Effector memory CD8-positive, alpha-beta T cell (primary cell): ENCODE data around the gene CALML5.

Experiments
- ATAC-seq: fragments of 150-1000 bp; cut with Tn5 transposase; replicated peaks from 2 replicates; pipeline ENCODE4 v1.10.0; 2021; ENCODE audit warnings: mild to moderate bottlenecking, moderate library complexity
- DNase-seq, 3 experiments: peaks; one replicate each; pipeline ENCODE4 v3.0.0; 2021
- H3K27ac Mint-ChIP-seq, 2 donors: one replicate each; pipeline ENCODE4 v1.8.0; 2022; ENCODE audit warnings: mild to moderate bottlenecking in 2 of 2, mixed read lengths in 2 of 2, moderate library complexity in 2 of 2
- H3K27me3 Mint-ChIP-seq, 2 donors: one replicate each; pipeline ENCODE4 v1.8.0; 2022; ENCODE audit warnings: mixed read lengths in 2 of 2
- H3K36me3 Mint-ChIP-seq: one replicate; pipeline ENCODE4 v1.8.0; 2022; ENCODE audit warnings: mild to moderate bottlenecking, moderate library complexity, mixed read lengths; ENCODE audit not compliant: insufficient read depth
- H3K4me1 Mint-ChIP-seq, 2 donors: one replicate each; pipeline ENCODE4 v1.8.0; 2022; ENCODE audit warnings: low read depth in 2 of 2, mixed read lengths in 2 of 2
- H3K4me3 Mint-ChIP-seq, 2 donors: one replicate each; pipeline ENCODE4 v1.8.0; 2022; ENCODE audit warnings: mild to moderate bottlenecking in 2 of 2, mixed read lengths in 2 of 2, moderate library complexity in 2 of 2
- H3K9me3 Mint-ChIP-seq, 2 donors: one replicate each; pipeline ENCODE4 v1.8.0; 2022; ENCODE audit warnings: mixed read lengths in 2 of 2

The CALML5 gene

DNA sequence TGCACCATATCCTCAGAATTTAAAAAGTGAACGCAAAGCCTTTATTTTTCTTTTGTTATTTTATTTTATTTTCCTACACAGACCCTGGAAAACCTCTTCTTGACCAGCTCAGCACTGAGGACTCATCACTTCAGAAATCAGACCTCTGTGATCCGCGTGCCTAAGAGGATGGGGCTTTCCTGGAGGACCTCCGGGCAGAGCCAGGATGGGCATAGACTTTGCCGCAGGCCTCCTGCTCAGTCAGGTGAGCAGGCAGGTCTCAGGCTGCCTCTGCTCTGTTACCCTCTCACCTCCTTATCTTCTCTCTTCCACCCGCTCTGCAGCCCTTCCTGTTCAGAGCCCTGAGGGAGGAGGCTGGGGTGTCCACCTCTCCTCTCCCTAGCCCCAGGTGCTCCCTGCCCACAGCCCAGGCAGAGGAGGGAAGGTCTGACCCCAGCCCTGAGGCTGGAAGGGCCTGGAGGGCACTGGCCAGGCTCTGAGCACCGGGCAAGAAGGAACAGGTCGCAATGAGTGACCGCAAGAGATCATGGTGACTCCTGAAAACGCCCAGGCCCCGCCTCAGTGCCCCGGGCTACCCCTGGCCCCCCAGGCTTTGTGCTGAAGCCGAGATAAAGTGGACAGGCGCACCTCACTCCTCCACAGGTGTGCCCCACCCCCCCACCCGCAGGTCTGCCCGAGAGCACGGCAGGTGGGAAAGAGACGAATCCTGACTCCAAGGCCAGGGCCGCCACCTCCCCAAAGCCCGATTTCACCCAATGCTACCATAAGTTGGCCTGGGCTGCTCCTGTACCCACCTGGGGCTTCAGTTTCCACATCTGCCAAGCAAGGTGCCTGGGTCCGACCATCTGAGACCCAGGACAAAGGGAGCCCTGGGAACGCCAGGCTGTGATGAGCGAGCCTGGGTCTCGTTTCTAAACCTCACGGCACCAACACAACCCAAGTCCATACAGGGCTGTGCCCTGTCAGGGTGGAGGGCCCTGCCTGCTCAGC, 2.8 kb downstream of the CALML5 start:
- H3K36me3 Mint-ChIP-seq: no peaks in the 10 kb centered on the region
- H3K27ac Mint-ChIP-seq: no peak overlapping the region
- no peak overlapping the region for H3K4me3 Mint-ChIP-seq
- H3K27me3 Mint-ChIP-seq: peaks cover 5 to 17% of the 10 kb centered on the region in 2 donors
- DNase-seq: no peak
- no peak for ATAC-seq
- H3K9me3 Mint-ChIP-seq: no peaks in the 10 kb centered on the region
- no peaks in the 10 kb centered on the region for H3K4me1 Mint-ChIP-seq

DNA sequence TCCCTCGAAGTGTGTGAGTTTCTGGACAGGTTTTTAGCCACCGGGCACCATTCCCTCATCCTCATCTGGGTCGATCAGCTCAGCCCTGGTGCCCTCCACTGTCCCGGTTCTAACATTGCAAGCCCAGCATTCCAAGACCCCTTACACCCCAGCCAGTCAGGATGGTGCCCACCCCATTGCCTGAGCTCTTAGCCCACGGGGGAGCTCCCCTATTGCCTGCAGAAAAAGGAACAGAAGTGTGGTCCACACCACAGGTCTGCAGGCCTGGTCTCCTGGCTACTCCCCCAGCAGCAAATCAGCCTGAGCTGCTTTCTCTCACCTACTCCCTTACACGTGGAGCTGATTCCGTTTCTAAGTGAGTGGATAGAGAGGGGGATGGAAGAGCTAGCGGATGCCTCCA, 4.8 kb downstream of the CALML5 start:
- DNase-seq: no peak

DNA sequence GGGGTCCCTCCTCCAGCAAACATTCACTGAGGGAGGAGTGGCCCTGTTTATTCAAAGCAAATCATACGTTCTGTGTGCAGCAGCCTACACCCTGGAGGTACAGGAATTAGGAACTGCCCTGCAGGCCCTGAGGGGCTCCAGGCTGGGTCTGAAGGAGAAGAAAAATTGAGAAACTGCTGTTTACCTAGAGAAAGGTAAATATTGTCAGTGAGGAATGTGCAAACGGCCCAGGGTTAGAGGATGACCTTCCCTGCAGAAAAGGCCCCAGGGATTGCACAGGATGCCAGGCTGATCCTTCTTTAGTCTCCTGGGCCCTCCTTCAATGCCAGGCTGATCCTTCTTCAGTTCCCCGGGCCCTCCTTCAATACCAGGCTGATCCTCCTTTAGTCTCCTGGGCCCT, 5.7 kb downstream of the CALML5 start:
- Mint-ChIP-seq H3K27me3 (peaks cover 0 to 11% of the 10 kb centered on the region in 2 donors), H3K9me3 (no peaks in the 10 kb centered on the region), H3K27ac (no peak overlapping the region), H3K4me1 (no peaks in the 10 kb centered on the region), H3K4me3 (no peak overlapping the region), H3K36me3 (no peaks in the 10 kb centered on the region)
- no peak for ATAC-seq
- DNase-seq: no peak

More for the DNA sequence above, 4.8 kb downstream of the CALML5 start:
- no peak overlapping the region for H3K4me3 Mint-ChIP-seq
- H3K4me1 Mint-ChIP-seq: no peaks in the 10 kb centered on the region
- peaks cover 0 to 9% of the 10 kb centered on the region in 2 donors for H3K27me3 Mint-ChIP-seq
- ATAC-seq: no peak
- no peaks in the 10 kb centered on the region for H3K36me3 Mint-ChIP-seq
- no peaks in the 10 kb centered on the region for H3K9me3 Mint-ChIP-seq
- H3K27ac Mint-ChIP-seq: no peak overlapping the region

DNA sequence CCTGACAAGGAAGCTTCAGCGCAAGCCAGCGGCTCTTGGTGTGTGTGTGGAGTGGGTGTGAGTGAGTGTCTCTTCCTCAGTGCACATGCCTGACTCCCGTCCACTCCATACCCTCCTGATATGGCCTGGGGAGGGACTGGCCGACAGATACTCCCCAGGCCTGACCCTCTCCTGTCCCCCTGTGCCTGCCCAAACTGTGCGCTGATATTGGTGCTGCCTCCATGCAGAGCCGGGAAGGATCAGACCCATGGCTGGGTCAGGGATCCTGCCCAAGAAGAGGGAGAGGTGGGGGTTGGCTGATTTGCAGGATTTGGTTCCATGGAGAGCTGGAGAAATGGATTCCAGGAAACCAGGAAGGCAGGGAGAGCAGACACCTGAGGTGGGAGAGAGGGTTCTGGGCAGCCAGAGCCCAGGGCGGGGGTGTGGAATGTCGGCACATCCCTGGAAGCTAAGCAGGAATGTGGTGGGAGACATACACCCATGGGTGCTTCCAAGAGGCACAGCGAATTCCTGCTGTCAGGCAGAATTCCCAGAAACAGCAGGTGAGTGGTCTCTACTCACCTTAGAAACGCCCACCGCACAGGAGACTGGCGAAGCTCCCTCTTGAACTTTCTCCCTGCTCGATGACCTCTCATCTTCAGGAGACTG, 6.3 kb downstream of the CALML5 start:
- ATAC-seq (no peak), DNase-seq (no peak)
- Mint-ChIP-seq H3K27me3 (peaks cover 0 to 16% of the 10 kb centered on the region in 2 donors), H3K4me3 (no peak overlapping the region), H3K9me3 (no peaks in the 10 kb centered on the region), H3K36me3 (no peaks in the 10 kb centered on the region), H3K4me1 (no peaks in the 10 kb centered on the region), H3K27ac (no peak overlapping the region)

DNA sequence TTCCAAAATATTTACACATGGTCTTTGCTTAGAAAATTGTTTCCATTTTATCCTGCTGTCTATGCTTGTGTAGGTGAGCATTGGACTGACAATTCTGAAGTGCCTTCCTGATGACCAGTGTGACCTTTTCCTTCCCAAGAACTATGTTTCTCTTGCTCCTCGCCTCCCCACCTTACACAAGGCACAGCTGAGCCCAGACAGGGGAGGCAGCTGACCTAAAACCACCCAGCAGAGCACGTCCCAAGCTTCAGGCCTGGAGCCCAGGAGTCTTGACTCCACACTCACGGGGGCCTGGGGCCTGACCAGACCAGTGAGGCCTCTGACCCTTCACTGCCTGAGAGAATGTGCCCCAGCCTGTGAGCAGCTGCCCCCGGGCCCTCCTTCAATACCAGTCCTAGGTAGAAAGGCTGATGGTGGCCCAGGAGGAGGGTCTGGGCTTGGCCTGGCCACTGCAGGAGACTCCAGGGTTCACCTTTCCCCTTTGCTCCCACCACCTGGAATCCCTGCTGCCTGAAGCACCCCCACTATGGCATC, 7.0 kb downstream of the CALML5 start:
- no peak overlapping the region for H3K27ac Mint-ChIP-seq
- no peak for DNase-seq
- H3K4me1 Mint-ChIP-seq: no peaks in the 10 kb centered on the region
- H3K4me3 Mint-ChIP-seq: no peak overlapping the region
- peaks cover 4 to 22% of the 10 kb centered on the region in 2 donors for H3K27me3 Mint-ChIP-seq
- H3K9me3 Mint-ChIP-seq: no peaks in the 10 kb centered on the region
- ATAC-seq: no peak
- H3K36me3 Mint-ChIP-seq: no peaks in the 10 kb centered on the region

DNA sequence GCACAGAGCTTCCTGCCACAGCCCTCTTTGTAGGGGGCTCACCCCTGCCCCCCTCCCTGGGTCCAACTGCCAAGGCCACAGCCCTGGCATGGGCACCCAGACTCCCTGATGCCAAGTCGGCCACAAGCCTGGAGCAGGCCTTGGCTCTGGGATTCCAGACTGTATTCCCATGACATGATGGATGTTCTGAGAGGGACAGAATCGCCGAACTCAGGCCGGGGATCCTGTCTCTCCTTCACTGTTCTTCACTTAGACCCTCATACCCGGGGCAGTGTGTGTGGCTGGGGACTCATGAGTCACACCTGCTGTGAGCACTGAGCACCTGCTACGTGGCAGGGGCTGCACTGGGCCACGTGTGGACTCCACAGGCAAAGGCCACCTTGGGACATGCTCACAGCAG, 7.9 kb downstream of the CALML5 start:
- Mint-ChIP-seq H3K36me3 (no peaks in the 10 kb centered on the region), H3K27me3 (peaks cover 11 to 32% of the 10 kb centered on the region in 2 donors), H3K4me1 (no peaks in the 10 kb centered on the region), H3K27ac (no peak overlapping the region), H3K9me3 (no peaks in the 10 kb centered on the region), H3K4me3 (no peak overlapping the region)
- DNase-seq (no peak), ATAC-seq (no peak)

DNA sequence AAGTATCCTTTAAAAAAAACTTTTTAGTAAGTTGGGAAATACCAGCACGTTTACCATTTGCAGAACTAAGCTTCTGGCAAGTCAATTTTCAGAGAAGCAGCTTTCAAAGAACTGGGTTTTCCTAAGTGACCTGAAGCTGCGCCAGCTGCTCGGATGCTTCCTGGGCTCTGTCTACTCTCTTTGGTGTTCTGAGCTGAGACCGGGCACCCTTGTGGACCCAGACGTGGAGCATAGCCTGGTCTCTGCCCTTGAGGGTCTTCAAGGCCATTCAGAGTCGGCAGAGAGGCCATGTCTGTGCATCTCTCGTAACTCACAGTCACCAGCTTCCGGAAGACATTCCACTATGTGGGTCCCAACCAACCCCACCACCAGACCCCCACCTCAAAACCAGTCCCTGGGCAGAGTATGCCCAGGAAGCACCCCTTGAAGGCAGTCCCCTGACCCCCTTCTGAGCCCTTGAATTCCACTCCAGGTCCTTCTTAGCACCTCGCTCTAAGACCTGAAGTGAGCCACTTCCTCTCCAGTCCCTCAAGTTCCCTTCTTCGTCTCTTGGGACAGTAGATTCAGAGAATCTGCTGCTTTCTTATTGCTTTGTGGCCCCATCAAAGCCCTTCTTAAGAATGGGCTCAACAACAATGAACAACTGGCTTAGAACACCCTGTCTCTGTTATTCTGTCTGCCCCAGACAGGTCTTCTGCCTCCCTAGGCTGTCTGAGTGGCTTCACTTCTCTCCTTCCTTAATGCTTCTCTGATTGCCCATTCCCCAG, 8.5 kb downstream of the CALML5 start:
- Mint-ChIP-seq H3K4me1 (no peaks in the 10 kb centered on the region), H3K4me3 (no peak overlapping the region), H3K9me3 (no peaks in the 10 kb centered on the region), H3K27me3 (peaks cover 11 to 38% of the 10 kb centered on the region in 2 donors), H3K27ac (no peak overlapping the region), H3K36me3 (no peaks in the 10 kb centered on the region)
- DNase-seq (no peak), ATAC-seq (no peak)

DNA sequence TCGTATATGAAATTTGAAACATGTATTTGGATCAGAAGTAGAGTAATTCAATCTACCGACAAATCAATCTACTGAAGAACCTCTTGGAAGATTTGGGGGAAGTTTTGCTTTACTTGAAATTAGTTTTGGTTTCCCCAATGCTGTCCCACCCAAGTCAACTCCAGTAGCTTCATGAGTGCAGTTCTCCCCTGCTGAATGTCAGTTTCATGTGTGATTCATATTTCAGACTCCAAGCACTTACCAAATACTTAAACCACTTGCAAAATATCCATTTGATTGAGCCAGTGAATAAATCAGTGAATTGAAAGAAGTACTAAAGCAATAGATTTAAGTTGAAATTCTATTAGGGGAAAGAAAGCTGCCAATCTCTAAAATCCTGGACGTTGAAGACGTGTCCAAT, 9.3 kb downstream of the CALML5 start:
- Mint-ChIP-seq H3K9me3 (no peaks in the 10 kb centered on the region), H3K4me1 (no peaks in the 10 kb centered on the region), H3K36me3 (no peaks in the 10 kb centered on the region), H3K4me3 (no peak overlapping the region), H3K27ac (no peak overlapping the region), H3K27me3 (peaks cover 11 to 46% of the 10 kb centered on the region in 2 donors)
- ATAC-seq: no peak
- no peak for DNase-seq

DNA sequence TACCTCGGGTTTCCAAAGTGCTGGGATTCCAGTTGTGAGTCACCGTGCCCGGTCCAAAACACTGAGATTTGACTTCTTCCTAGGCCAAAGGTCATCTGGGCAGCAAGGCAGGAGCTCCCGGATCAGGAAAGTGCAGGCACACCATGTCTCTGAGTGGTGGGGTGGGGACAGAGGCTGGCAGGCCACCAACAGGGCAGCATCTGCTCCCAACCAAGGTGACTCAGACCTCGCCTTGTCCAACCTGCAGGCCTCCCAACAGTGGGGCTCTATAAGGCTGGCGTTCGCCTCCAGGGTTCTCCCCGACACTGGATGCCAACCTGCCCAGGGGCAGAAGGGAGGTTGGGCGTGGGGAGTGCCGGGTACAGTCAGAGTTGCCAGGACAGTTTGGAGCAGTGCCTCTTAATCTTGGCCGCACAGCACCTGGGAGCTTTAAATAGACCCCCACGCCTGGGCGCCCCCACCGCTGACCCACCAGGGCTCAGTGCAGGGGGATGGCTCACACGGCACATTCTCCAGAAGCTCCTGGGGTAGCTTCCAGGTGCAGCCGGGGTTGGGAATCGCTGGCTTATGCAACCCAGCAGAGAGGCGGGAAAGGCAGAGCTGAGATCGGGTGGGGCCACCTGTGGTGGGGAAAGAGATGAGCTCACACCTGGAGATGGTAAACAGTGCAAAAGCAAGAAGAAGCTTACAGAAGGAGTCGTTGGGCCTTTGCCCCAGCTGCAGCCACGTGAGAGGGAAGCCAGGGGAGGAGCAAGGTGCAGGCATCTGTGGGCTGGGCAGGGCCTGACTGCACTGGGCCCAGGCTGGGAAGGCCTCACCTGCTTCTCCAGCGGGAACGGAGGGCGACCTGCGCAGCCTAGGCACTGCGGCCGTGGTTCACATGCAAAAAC, 10.9 kb downstream of the CALML5 start:
- H3K27me3 Mint-ChIP-seq: peaks cover 11 to 50% of the 10 kb centered on the region in 2 donors

DNA sequence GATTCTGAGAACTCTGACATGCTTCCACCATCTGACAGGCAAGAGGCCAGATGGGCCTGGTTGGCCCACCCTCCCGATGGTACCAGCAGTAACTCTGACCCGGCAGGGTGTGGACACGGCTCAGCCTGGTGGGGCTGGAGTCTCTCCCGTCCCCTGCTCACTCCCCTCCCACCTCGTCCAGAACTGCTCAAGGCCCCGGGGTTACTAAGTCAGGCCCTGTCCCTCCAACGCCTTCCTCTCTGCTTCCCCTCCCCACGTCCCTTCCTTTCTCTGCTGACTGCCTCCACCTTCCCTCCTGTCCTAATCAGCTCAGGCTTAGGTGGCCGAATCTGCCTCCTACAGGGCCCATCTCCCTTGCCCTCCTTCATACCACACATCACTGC, 12.5 kb downstream of the CALML5 start:
- DNase-seq (no peak), ATAC-seq (no peak)
- H3K27ac Mint-ChIP-seq: no peak overlapping the region
- no peaks in the 10 kb centered on the region for H3K9me3 Mint-ChIP-seq
- no peak overlapping the region for H3K4me3 Mint-ChIP-seq
- no peaks in the 10 kb centered on the region for H3K36me3 Mint-ChIP-seq
- peaks cover 19 to 50% of the 10 kb centered on the region in 2 donors for H3K27me3 Mint-ChIP-seq
- H3K4me1 Mint-ChIP-seq: no peaks in the 10 kb centered on the region

More for the DNA sequence above, 10.9 kb downstream of the CALML5 start:
- ATAC-seq (no peak), DNase-seq (no peak)
- no peaks in the 10 kb centered on the region for H3K4me1 Mint-ChIP-seq
- H3K36me3 Mint-ChIP-seq: no peaks in the 10 kb centered on the region
- no peak overlapping the region for H3K27ac Mint-ChIP-seq
- no peaks in the 10 kb centered on the region for H3K9me3 Mint-ChIP-seq
- no peak overlapping the region for H3K4me3 Mint-ChIP-seq

DNA sequence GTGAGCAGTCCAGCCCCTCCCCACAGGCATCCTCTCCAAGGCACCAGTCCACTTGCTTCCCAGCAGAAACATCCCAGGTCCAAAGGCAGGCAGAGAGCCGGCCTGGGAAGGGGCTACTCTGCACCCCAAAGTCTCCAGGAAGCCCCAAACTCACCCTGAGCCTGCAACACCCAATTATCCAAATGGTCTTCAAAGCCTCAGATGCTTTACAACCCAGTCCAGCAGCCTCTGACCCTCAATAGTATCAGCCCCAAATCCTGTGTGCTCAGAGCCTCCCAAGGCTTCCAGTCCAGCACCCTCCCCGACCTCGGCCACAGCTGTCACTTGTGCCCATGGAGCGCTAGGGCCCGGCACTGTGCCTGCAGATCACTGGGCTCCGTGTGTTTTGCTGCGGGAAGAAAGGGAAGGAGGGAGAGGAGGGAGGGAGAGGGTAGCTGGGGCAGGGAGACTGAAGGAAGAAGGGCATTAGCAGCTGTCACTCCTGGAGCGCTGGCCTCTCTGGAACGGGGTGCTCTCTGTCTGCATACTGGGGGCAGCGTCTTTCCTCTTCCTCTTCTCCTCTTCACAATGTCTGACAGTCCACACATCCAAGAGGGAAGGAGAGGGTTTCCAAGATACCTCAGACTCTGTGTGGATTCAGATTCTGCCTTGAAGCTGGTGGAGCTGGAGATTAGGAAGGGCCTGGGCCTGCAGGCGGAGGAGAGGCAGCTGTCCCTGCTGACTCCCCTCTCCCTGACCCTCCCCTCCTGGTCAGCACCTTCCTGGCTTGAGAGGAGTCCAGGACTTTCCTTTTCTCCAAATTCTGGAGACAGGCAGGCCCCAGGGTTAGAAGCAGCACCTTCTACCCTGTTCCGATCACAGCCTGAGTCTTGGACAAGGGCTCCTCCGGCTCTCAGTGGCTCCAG, 13.2 kb downstream of the CALML5 start:
- Mint-ChIP-seq H3K4me1 (no peaks in the 10 kb centered on the region), H3K36me3 (no peaks in the 10 kb centered on the region), H3K27me3 (peaks cover 22 to 57% of the 10 kb centered on the region in 2 donors), H3K4me3 (no peak overlapping the region), H3K9me3 (no peaks in the 10 kb centered on the region), H3K27ac (no peak overlapping the region)
- no peak for ATAC-seq
- DNase-seq: no peak

DNA sequence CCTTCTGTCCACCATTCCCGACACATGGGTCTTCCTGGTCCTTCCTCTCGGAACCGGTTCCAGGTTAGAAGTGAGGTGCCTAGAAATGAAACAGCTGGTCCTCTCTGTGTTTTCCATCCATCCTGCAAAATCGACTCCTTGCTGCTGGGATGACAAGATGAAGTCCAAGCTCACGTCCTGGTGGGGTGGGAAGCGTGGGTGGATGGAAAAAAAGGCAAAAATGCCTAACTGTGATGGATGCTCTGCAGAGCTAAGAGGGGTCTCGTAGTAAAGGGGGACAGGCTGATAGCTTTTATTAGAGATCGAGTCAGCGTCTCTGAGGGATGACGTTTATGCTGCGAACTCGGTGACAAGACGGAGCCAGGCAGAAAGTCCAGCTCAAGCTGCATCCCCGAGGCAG, 14.1 kb downstream of the CALML5 start:
- Mint-ChIP-seq H3K27me3 (peaks cover 27 to 66% of the 10 kb centered on the region in 2 donors), H3K9me3 (no peaks in the 10 kb centered on the region), H3K27ac (no peak overlapping the region)

More for the DNA sequence above, 14.1 kb downstream of the CALML5 start:
- DNase-seq (no peak), ATAC-seq (no peak)
- Mint-ChIP-seq H3K4me1 (no peaks in the 10 kb centered on the region), H3K4me3 (no peak overlapping the region), H3K36me3 (no peaks in the 10 kb centered on the region)
